Stimulated activated CD8-positive, alpha-beta memory T cell treated with anti-CD3 and anti-CD28 coated beads, Interleukin-15, amount 100 ng/mL, for 48 hours (primary cell): Measurements from ENCODE around the gene RNF212.
"Not testable (repeated sequence)": the region's sequence is repeated elsewhere in the genome, so short reads cannot be mapped to it uniquely, and the experiment has no call there.

Experiments
- DNase-seq, 2 donors: peaks; one replicate each; pipeline ENCODE4 v3.0.0-alpha.2; 2020; ENCODE audit warnings: low read depth in 2 of 2

Gene RNF212

GRCh38 chr4:1113311-1114009 is at the start of gene RNF212:
Gene RNF212, minus strand, starts transcription at chr4:1113564. Its CDS starts 100 bp downstream, at chr4:1113464.
- DNase-seq, result peak in 1 of 2 donors; percentile 15

- DNase-seq, result no peak
Observed at GRCh38 chr4:1160351-1160750, 47.0 kb upstream of the RNF212 start.

GRCh38 chr4:1156069-1156468 is 42.7 kb upstream of the RNF212 start:
- no peak for DNase-seq

- no peak for DNase-seq
Observed at GRCh38 chr4:1155314-1155713, 42.0 kb upstream of the RNF212 start.

- no peak for DNase-seq
Observed at GRCh38 chr4:1154523-1155182, 41.3 kb upstream of the RNF212 start.

- no peak for DNase-seq
Observed at GRCh38 chr4:1154126-1154522, 40.8 kb upstream of the RNF212 start.

- DNase-seq, result no peak
Observed at GRCh38 chr4:1153567-1154090, 40.3 kb upstream of the RNF212 start.

- DNase-seq, result no peak
Observed at GRCh38 chr4:1152290-1152689, 38.9 kb upstream of the RNF212 start.

- no peak for DNase-seq
Observed at GRCh38 chr4:1151541-1151940, 38.2 kb upstream of the RNF212 start.

- DNase-seq, result no peak
Observed at GRCh38 chr4:1150875-1151274, 37.5 kb upstream of the RNF212 start.

GRCh38 chr4:1139860-1140259 is 26.5 kb upstream of the RNF212 start:
- no peak for DNase-seq

GRCh38 chr4:1137850-1138249 is 24.5 kb upstream of the RNF212 start:
- DNase-seq, result no peak

- DNase-seq, result no peak
Observed at GRCh38 chr4:1137063-1137776, 23.9 kb upstream of the RNF212 start.

- no peak for DNase-seq
Observed at GRCh38 chr4:1136048-1136447, 22.7 kb upstream of the RNF212 start.

- DNase-seq, result no peak
Observed at GRCh38 chr4:1133033-1133432, 19.7 kb upstream of the RNF212 start.

GRCh38 chr4:1130316-1131186 is 17.2 kb upstream of the RNF212 start:
- peak; percentile 22 to 36 for DNase-seq

GRCh38 chr4:1126506-1126905 is 13.1 kb upstream of the RNF212 start:
- no peak for DNase-seq

- not testable (repeated sequence) for DNase-seq
Observed at GRCh38 chr4:1125466-1125865, 12.1 kb upstream of the RNF212 start.

- no peak for DNase-seq
Observed at GRCh38 chr4:1124818-1125217, 11.5 kb upstream of the RNF212 start.

GRCh38 chr4:1122505-1122904 is 9.1 kb upstream of the RNF212 start:
- DNase-seq, result no peak

- DNase-seq, result no peak
Observed at GRCh38 chr4:1116838-1117237, 3.5 kb upstream of the RNF212 start.
